NCI-H2227 (cell line): ENCODE results near the gene GGTLC1.
"Not testable (repeated sequence)": the region's sequence is repeated elsewhere in the genome, so short reads cannot be mapped to it uniquely, and the experiment has no call there.

Source experiments
- DNase-seq: peaks from one replicate; lab custom pipeline; 2025; ENCODE audit not compliant: unreplicated experiment; lab: John Stamatoyannopoulos, UW

The GGTLC1 gene

GRCh38 chr20:23995291-23995690 is 6.7 kb upstream of the GGTLC1 start:
- DNase-seq, result not testable (repeated sequence)

- not testable (repeated sequence) for DNase-seq
Measured at GRCh38 chr20:23994001-23994633, 5.5 kb upstream of the GGTLC1 start.

- not testable (repeated sequence) for DNase-seq
Measured at GRCh38 chr20:23993440-23993839, 4.9 kb upstream of the GGTLC1 start.

GRCh38 chr20:23990296-23990695 is 1.7 kb upstream of the GGTLC1 start:
- not testable (repeated sequence) for DNase-seq

GRCh38 chr20:23988966-23989365 is 387 bp upstream of the GGTLC1 start:
- not testable (repeated sequence) for DNase-seq

GRCh38 chr20:23986716-23987115 is 1.9 kb downstream of the GGTLC1 start:
- DNase-seq, result not testable (repeated sequence)

GRCh38 chr20:23986310-23986709 is 2.3 kb downstream of the GGTLC1 start:
- not testable (repeated sequence) for DNase-seq

- DNase-seq, result not testable (repeated sequence)
Measured at GRCh38 chr20:23985790-23986225, 2.8 kb downstream of the GGTLC1 start.

GRCh38 chr20:23985066-23985789 is 3.4 kb downstream of the GGTLC1 start:
- not testable (repeated sequence) for DNase-seq

GRCh38 chr20:23984476-23985023 is 4.0 kb downstream of the GGTLC1 start:
- not testable (repeated sequence) for DNase-seq

GRCh38 chr20:23982112-23983018 is 6.2 kb downstream of the GGTLC1 start:
- DNase-seq, result not testable (repeated sequence)

- DNase-seq, result not testable (repeated sequence)
Measured at GRCh38 chr20:23981526-23981925, 7.1 kb downstream of the GGTLC1 start.

- not testable (repeated sequence) for DNase-seq
Measured at GRCh38 chr20:23981014-23981413, 7.6 kb downstream of the GGTLC1 start.

- DNase-seq, result not testable (repeated sequence)
Measured at GRCh38 chr20:23979899-23980811, 8.4 kb downstream of the GGTLC1 start.

- not testable (repeated sequence) for DNase-seq
Measured at GRCh38 chr20:23979380-23979779, 9.2 kb downstream of the GGTLC1 start.

- not testable (repeated sequence) for DNase-seq
Measured at GRCh38 chr20:23978457-23978856, 10.1 kb downstream of the GGTLC1 start.

GRCh38 chr20:23974966-23975365 is 13.6 kb downstream of the GGTLC1 start:
- no peak for DNase-seq

GRCh38 chr20:23971310-23971709 is 17.3 kb downstream of the GGTLC1 start:
- DNase-seq, result no peak

- DNase-seq, result no peak
Measured at GRCh38 chr20:23970049-23970448, 18.5 kb downstream of the GGTLC1 start.

GRCh38 chr20:23967616-23967979 is 21.0 kb downstream of the GGTLC1 start:
- DNase-seq, result no peak
